ENCODE results near the gene FYB1. TPM values are rescaled to one million over a fixed set of nuclear protein-coding genes. Genes with fewer than 3 reads are reported as not detected.
"Not testable (repeated sequence)": the region's sequence is repeated elsewhere in the genome, so short reads cannot be mapped to it uniquely, and the experiment has no call there.

Gene FYB1
- total and polyA plus RNA-seq, 2 of the 4 experiments (the other 2 are of a cell fraction) = not detected

DNA sequence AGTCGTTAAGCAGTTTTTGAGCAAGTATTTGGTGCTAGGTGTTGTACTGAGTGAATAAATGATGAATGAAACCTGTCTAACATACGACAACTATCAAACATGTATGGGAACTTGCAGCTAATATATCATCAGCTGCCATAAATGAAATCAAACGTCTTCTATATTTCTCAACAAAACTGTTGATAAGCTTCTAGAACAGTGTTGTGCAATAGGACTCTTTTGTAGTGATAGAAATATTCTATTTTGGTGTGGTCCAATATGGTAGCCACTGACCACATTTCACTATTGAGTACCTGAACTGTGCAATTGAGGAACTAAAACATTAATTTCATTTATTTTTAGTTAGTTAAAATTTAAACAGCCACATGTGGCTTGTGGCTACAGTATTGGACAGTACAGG, 16.3 kb upstream of the FYB1 start:
- TF ChIP-seq CEBPB (IDR thresholded peaks at IDR 0.05; ENCODE audit: low read depth, low read length) (peak; percentile 52), SMC3 (IDR thresholded peaks at IDR 0.05; ENCODE audit: low read depth, low read length) (no peak), POLR2A (IDR thresholded peaks at IDR 0.05; ENCODE audit: low read depth, low read length) (no peak), MXI1 (IDR thresholded peaks at IDR 0.05; ENCODE audit: borderline replicate concordance, low read depth, low read length) (no peak)
- TF ChIP-seq, protein P1, sequence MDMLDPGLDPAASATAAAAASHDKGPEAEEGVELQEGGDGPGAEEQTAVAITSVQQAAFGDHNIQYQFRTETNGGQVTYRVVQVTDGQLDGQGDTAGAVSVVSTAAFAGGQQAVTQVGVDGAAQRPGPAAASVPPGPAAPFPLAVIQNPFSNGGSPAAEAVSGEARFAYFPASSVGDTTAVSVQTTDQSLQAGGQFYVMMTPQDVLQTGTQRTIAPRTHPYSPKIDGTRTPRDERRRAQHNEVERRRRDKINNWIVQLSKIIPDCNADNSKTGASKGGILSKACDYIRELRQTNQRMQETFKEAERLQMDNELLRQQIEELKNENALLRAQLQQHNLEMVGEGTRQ (IDR thresholded peaks at IDR 0.05; ENCODE audit: low read depth, low read length) = no peak
- no peak for ATAC-seq (ENCODE audit: low read depth)
- dilution Hi-C loops (cut with HindIII; ENCODE audit: low sequenced_read_pairs, unreplicated experiment) = no loop called here

GRCh38 chr5:39234494-39234893, 15.1 kb upstream of the FYB1 start:
- WGBS, 2 experiments (ENCODE audit: extremely low coverage in 2 of 2, insufficient read length in 1 of 2) = no CpG with 5 or more reads among the region's 1 CpG
- not testable (repeated sequence) for H3K36me3 ChIP-seq (ENCODE audit: control insufficient read depth, insufficient read depth, low read length)

More for the DNA sequence above, 16.3 kb upstream of the FYB1 start:
- H3K18ac ChIP-seq (ENCODE audit: low read depth, low read length) = no peak overlapping the region
- no peaks in the 10 kb centered on the region for H4K20me1 ChIP-seq (ENCODE audit: insufficient read depth, low read length)
- H3K9me1 ChIP-seq (ENCODE audit: insufficient read depth, low read length) = no peaks in the 10 kb centered on the region
- no peak overlapping the region for H4K8ac ChIP-seq (ENCODE audit: low read depth in 2 of 2, low read length in 2 of 2)
- H3K4me1 ChIP-seq (ENCODE audit: control insufficient read depth, insufficient read depth, low read length) = no peaks in the 10 kb centered on the region
- ChIA-PET CTCF (interaction anchor here (1.4 kb wide), 1 partner anchor 18 kb away, joined by 4 read pairs; no protein-coding TSS in a partner anchor), POLR2A (ENCODE audit: unreplicated experiment) (no interaction called here)
- no peaks in the 10 kb centered on the region for H3K36me3 ChIP-seq (ENCODE audit: control insufficient read depth, insufficient read depth, low read length)
- no peak overlapping the region for H3K14ac ChIP-seq (replicated peaks; ENCODE audit: low read depth, low read length)
- no peak overlapping the region for H3K23ac ChIP-seq (ENCODE audit: low read depth, low read length)
- BruUV-seq (replicated peaks) = no TSS peak
- H2BK20ac ChIP-seq (ENCODE audit: low read depth, low read length) = no peak overlapping the region
- intact Hi-C loops (cut with micrococcal nuclease) = no loop called here
- H3K9ac ChIP-seq (ENCODE audit: low read depth, low read length) = no peak overlapping the region
- DNase-seq = no peak
- no peak overlapping the region for H2BK5ac ChIP-seq (ENCODE audit: low read depth, low read length, poor library complexity, severe bottlenecking)
- H2BK15ac ChIP-seq (ENCODE audit: low read depth, low read length) = no peak overlapping the region
- H3K27me3 ChIP-seq (ENCODE audit: control insufficient read depth, insufficient read depth, low read length) = peaks cover 8% of the 10 kb centered on the region; the same call in 1 of the 2 replicates
- H3K27ac ChIP-seq (ENCODE audit: insufficient read depth, low read length) = no peak overlapping the region
- H3K4ac ChIP-seq (ENCODE audit: low read depth, low read length) = no peak overlapping the region
- H4K5ac ChIP-seq (ENCODE audit: low read depth, low read length) = no peak overlapping the region
- no peaks in the 10 kb centered on the region for H3K79me1 ChIP-seq (ENCODE audit: low read depth in 1 of 2, low read length in 2 of 2)
- no CpG with 5 or more reads among the region's 3 CpGs for WGBS, 2 experiments (ENCODE audit: extremely low coverage in 2 of 2, insufficient read length in 1 of 2)
- H3K4me3 ChIP-seq (ENCODE audit: insufficient read depth, low read depth, low read length) = no peak overlapping the region
- H3K56ac ChIP-seq (ENCODE audit: extremely low read depth, insufficient read depth, low read length) = no peak overlapping the region
- no peak overlapping the region for H4K91ac ChIP-seq (ENCODE audit: insufficient read depth, low read depth, low read length)
- H2AFZ ChIP-seq (replicated peaks; ENCODE audit: low read length, poor library complexity) = no peak overlapping the region
- H2BK120ac ChIP-seq (ENCODE audit: low read depth, low read length) = no peak overlapping the region
- H2AK5ac ChIP-seq (ENCODE audit: low read depth, low read length) = no peak overlapping the region
- H3K4me2 ChIP-seq (ENCODE audit: low read depth, low read length) = no peak overlapping the region
- no peaks in the 10 kb centered on the region for H3K9me3 ChIP-seq (ENCODE audit: control insufficient read depth, insufficient read depth, low read length)
- H2AK9ac ChIP-seq (replicated peaks; ENCODE audit: low read depth, low read length, poor library complexity) = no peak overlapping the region
- in situ Hi-C loops (cut with MboI; ENCODE audit: low sequenced_read_pairs) = no loop called here

More at GRCh38 chr5:39234494-39234893, 15.1 kb upstream of the FYB1 start:
- H2BK120ac ChIP-seq (ENCODE audit: low read depth, low read length); H3K79me1 ChIP-seq (ENCODE audit: low read depth in 1 of 2, low read length in 2 of 2); ATAC-seq (ENCODE audit: low read depth); BruUV-seq (replicated peaks); H4K91ac ChIP-seq (ENCODE audit: insufficient read depth, low read depth, low read length); H3K56ac ChIP-seq (ENCODE audit: extremely low read depth, insufficient read depth, low read length); H3K18ac ChIP-seq (ENCODE audit: low read depth, low read length); H2BK5ac ChIP-seq (ENCODE audit: low read depth, low read length, poor library complexity, severe bottlenecking); H2BK20ac ChIP-seq (ENCODE audit: low read depth, low read length); intact Hi-C loops (cut with micrococcal nuclease); H3K4me2 ChIP-seq (ENCODE audit: low read depth, low read length); H3K27me3 ChIP-seq (ENCODE audit: control insufficient read depth, insufficient read depth, low read length); H3K9ac ChIP-seq (ENCODE audit: low read depth, low read length); H3K4me3 ChIP-seq (ENCODE audit: insufficient read depth, low read depth, low read length); H4K20me1 ChIP-seq (ENCODE audit: insufficient read depth, low read length); POLR2A ChIA-PET (ENCODE audit: unreplicated experiment); DNase-seq; H2AK9ac ChIP-seq (replicated peaks; ENCODE audit: low read depth, low read length, poor library complexity); H3K9me3 ChIP-seq (ENCODE audit: control insufficient read depth, insufficient read depth, low read length); H3K14ac ChIP-seq (replicated peaks; ENCODE audit: low read depth, low read length); H3K9me1 ChIP-seq (ENCODE audit: insufficient read depth, low read length); H4K5ac ChIP-seq (ENCODE audit: low read depth, low read length); H3K4me1 ChIP-seq (ENCODE audit: control insufficient read depth, insufficient read depth, low read length); H2BK15ac ChIP-seq (ENCODE audit: low read depth, low read length); H3K27ac ChIP-seq (ENCODE audit: insufficient read depth, low read length); dilution Hi-C loops (cut with HindIII; ENCODE audit: low sequenced_read_pairs, unreplicated experiment); H2AFZ ChIP-seq (replicated peaks; ENCODE audit: low read length, poor library complexity); H2AK5ac ChIP-seq (ENCODE audit: low read depth, low read length); H4K8ac ChIP-seq (ENCODE audit: low read depth in 2 of 2, low read length in 2 of 2); H3K4ac ChIP-seq (ENCODE audit: low read depth, low read length); H3K23ac ChIP-seq (ENCODE audit: low read depth, low read length); in situ Hi-C loops (cut with MboI; ENCODE audit: low sequenced_read_pairs): not testable (repeated sequence)
- CTCF ChIA-PET = interaction anchor here (0.6 to 1.4 kb wide), 2 partner anchors 13 to 17 kb away, joined by 4 read pairs; no protein-coding TSS in a partner anchor
